NCI-H1694 treated with DMSO at 0.1 percent for 48 hours (cell line): ENCODE measurements around the gene WDR18.

Experiments used
- DNase-seq: peaks from one replicate; lab custom pipeline; 2025; lab: John Stamatoyannopoulos, UW

Gene WDR18

GRCh38 chr19:984165-984967 is at the start of gene WDR18:
Gene WDR18, plus strand, starts transcription at chr19:984345. Its CDS starts 9 bp downstream, at chr19:984354.
- peak; percentile 75 for DNase-seq

GRCh38 chr19:934865-935479 is 49.2 kb upstream of the WDR18 start:
- DNase-seq = no peak

- no peak for DNase-seq
Observed at GRCh38 chr19:936175-936546, 48.0 kb upstream of the WDR18 start.

- no peak for DNase-seq
Observed at GRCh38 chr19:937259-937694, 46.9 kb upstream of the WDR18 start.

GRCh38 chr19:938233-938923 is 45.8 kb upstream of the WDR18 start:
- no peak for DNase-seq

GRCh38 chr19:939439-939838 is 44.7 kb upstream of the WDR18 start:
- DNase-seq = no peak

- DNase-seq = no peak
Observed at GRCh38 chr19:939922-940321, 44.2 kb upstream of the WDR18 start.

GRCh38 chr19:940591-941291 is 43.4 kb upstream of the WDR18 start:
- no peak for DNase-seq

GRCh38 chr19:941292-942132 is 42.6 kb upstream of the WDR18 start:
- no peak for DNase-seq

GRCh38 chr19:942133-942645 is 42.0 kb upstream of the WDR18 start:
- no peak for DNase-seq

GRCh38 chr19:943551-944170 is 40.5 kb upstream of the WDR18 start:
- no peak for DNase-seq

- no peak for DNase-seq
Observed at GRCh38 chr19:944171-944567, 40.0 kb upstream of the WDR18 start.

- DNase-seq = no peak
Observed at GRCh38 chr19:944663-945241, 39.4 kb upstream of the WDR18 start.

GRCh38 chr19:945401-946252 is 38.5 kb upstream of the WDR18 start:
- DNase-seq = no peak

GRCh38 chr19:947090-947706 is 36.9 kb upstream of the WDR18 start:
- no peak for DNase-seq

GRCh38 chr19:947707-948539 is 36.2 kb upstream of the WDR18 start:
- DNase-seq = no peak

GRCh38 chr19:948842-949496 is 35.2 kb upstream of the WDR18 start:
- DNase-seq = no peak
